A549 (cell line): ENCODE data around the gene DDX55. TPM values are rescaled to one million over a fixed set of nuclear protein-coding genes. Genes with fewer than 3 reads are reported as not detected.

Experiments
- ATAC-seq, 2 experiments: fragments of 200-7000 bp in 1 of 2; fragments of >200 bp in 1 of 2; cut with Nextera tagmentation in 1 of 2; cut with Tn5 transposase in 1 of 2; 3 replicates each; pipeline versions ENCODE4 v1.8.0 to v1.9.1; 2018 to 2020; ENCODE audit warnings: mild to moderate bottlenecking in 1 of 2, moderate library complexity in 1 of 2
- CTCF ChIA-PET: fragments of 300-600 bp; sonication (Branson Sonifier 250); formaldehyde crosslinking; extraction: SDS; loops from one replicate; lab custom pipeline; 2021; ENCODE audit warnings: antibody characterized with exemption, inconsistent platforms; lab: Yijun Ruan, JAX
- POLR2A ChIA-PET: fragments of 350-600 bp; formaldehyde crosslinking; extraction: SDS; loops from one replicate; lab custom pipeline; 2021; ENCODE audit warnings: antibody characterized with exemption, inconsistent platforms; lab: Yijun Ruan, JAX
- DNase-seq, 2 experiments: peaks; one replicate each; pipeline versions ENCODE4 v3.0.0 to v3.0.0-alpha.2; 2011 to 2016; ENCODE audit warnings: low read depth in 1 of 2, low spot score in 1 of 2
- FAIRE-seq: peaks from 2 replicates; lab custom pipeline; 2011; peaks lifted over from hg19 to GRCh38; lab: Jason Lieb, UNC
- H3K27ac ChIP-seq, 2 experiments: fragments of >200 bp; sonication (Bioruptor Twin); formaldehyde crosslinking; 3 replicates each; pipeline ENCODE4 v1.5.1; 2016 to 2017
- H3K4me1 ChIP-seq: fragments of >200 bp; sonication (Bioruptor Twin); formaldehyde crosslinking; 3 replicates; pipeline ENCODE4 v1.6.1; 2016
- H3K4me2 ChIP-seq: fragments of >200 bp; sonication (Bioruptor Twin); formaldehyde crosslinking; 3 replicates; pipeline ENCODE4 v1.6.1; 2016
- H3K4me3 ChIP-seq: fragments of >200 bp; sonication (Bioruptor Twin); formaldehyde crosslinking; 3 replicates; pipeline ENCODE4 v1.5.1; 2016
- H3K9me3 ChIP-seq: fragments of >200 bp; sonication (Bioruptor Twin); formaldehyde crosslinking; 3 replicates; pipeline ENCODE4 v1.6.1; 2016
- BHLHE40 ChIP-seq: IDR thresholded peaks from 2 replicates; pipeline ENCODE4 v1.6.1; 2012; ENCODE audit warnings: low read depth, low read length, inconsistent platforms
- CBX8 ChIP-seq: fragments of 200-600 bp; sonication (generic); IDR thresholded peaks from 2 replicates; pipeline ENCODE4 v1.6.1; 2016
- EHF ChIP-seq: fragments of 250-450 bp; sonication (Bioruptor Pico); IDR thresholded peaks from 2 replicates; pipeline ENCODE4 v1.5.0; 2020; ENCODE audit warnings: mild to moderate bottlenecking
- EP300 ChIP-seq, 2 experiments: fragments of >200 bp; sonication (Bioruptor Twin); formaldehyde crosslinking; IDR thresholded peaks; 2 replicates in 1 of 2; 3 replicates in 1 of 2; pipeline ENCODE4 v1.6.1; 2016 to 2017
- FOSB ChIP-seq: fragments of 250-450 bp; sonication (Bioruptor Pico); IDR thresholded peaks from 2 replicates; pipeline ENCODE4 v1.5.0; 2020; ENCODE audit warnings: mild to moderate bottlenecking, moderate library complexity
- GATA3 ChIP-seq: IDR thresholded peaks from 2 replicates; pipeline ENCODE4 v1.6.1; 2012; ENCODE audit warnings: borderline replicate concordance
- HDAC2 ChIP-seq: fragments of 200-600 bp; sonication (generic); IDR thresholded peaks from 2 replicates; pipeline ENCODE4 v1.6.1; 2016
- HEYL ChIP-seq: fragments of 250-450 bp; sonication (Bioruptor Pico); IDR thresholded peaks from 2 replicates; pipeline ENCODE4 v1.8.0; 2021; ENCODE audit warnings: mild to moderate bottlenecking, moderate library complexity
- HOXB13 ChIP-seq: fragments of 250-450 bp; sonication (Bioruptor Pico); IDR thresholded peaks from 2 replicates; pipeline ENCODE4 v1.5.0; 2020; ENCODE audit warnings: low read depth, mild to moderate bottlenecking, moderate library complexity
- HOXB5 ChIP-seq: fragments of 250-450 bp; sonication (Bioruptor Pico); IDR thresholded peaks from 2 replicates; pipeline ENCODE4 v1.5.0; 2020; ENCODE audit warnings: mild to moderate bottlenecking, moderate library complexity
- KDM1A ChIP-seq: fragments of 200-600 bp; sonication (generic); IDR thresholded peaks from 2 replicates; pipeline ENCODE4 v1.6.1; 2016; ENCODE audit warnings: low read depth, mild to moderate bottlenecking
- KDM5A ChIP-seq: fragments of 200-600 bp; sonication (generic); IDR thresholded peaks from 2 replicates; pipeline ENCODE4 v1.6.1; 2016; ENCODE audit warnings: antibody characterized with exemption, mild to moderate bottlenecking
- MAZ ChIP-seq: fragments of 150-350 bp; IDR thresholded peaks from 2 replicates; pipeline ENCODE4 v1.6.1; 2014; ENCODE audit warnings: antibody characterized with exemption, low read depth, low read length, borderline replicate concordance
- NPAS2 ChIP-seq: fragments of 250-450 bp; sonication (Bioruptor Pico); IDR thresholded peaks from 2 replicates; pipeline ENCODE4 v1.8.0; 2022; ENCODE audit warnings: mild to moderate bottlenecking, moderate library complexity, borderline replicate concordance
- POLR2A ChIP-seq: IDR thresholded peaks from 2 replicates; pipeline ENCODE4 v1.6.1; 2012; ENCODE audit warnings: mild to moderate bottlenecking, low read length
- POLR2AphosphoS2 ChIP-seq: conservative IDR thresholded peaks from 2 replicates; pipeline ENCODE4 v1.6.1; 2012; ENCODE audit warnings: low read length, improper control_type of control experiment, inconsistent platforms
- RCOR1 ChIP-seq: fragments of 150-350 bp; IDR thresholded peaks from 2 replicates; pipeline ENCODE4 v1.6.1; 2014; ENCODE audit warnings: antibody characterized with exemption, low read length, low read depth
- RNF2 ChIP-seq: fragments of 200-600 bp; sonication (generic); IDR thresholded peaks from 2 replicates; pipeline ENCODE4 v1.6.1; 2016; ENCODE audit warnings: low read depth, mild to moderate bottlenecking, antibody characterized with exemption, moderate library complexity, borderline replicate concordance
- SREBF2 ChIP-seq: fragments of 450-650 bp; IDR thresholded peaks from 2 replicates; pipeline ENCODE4 v1.6.1; 2014; ENCODE audit warnings: mild to moderate bottlenecking, moderate library complexity
- TFCP2L1 ChIP-seq: fragments of 250-450 bp; sonication (Bioruptor Pico); IDR thresholded peaks from 2 replicates; pipeline ENCODE4 v1.5.0; 2021; ENCODE audit warnings: mild to moderate bottlenecking
- ZC3H11A ChIP-seq: fragments of 450-650 bp; IDR thresholded peaks from 2 replicates; pipeline ENCODE4 v1.6.1; 2014; ENCODE audit warnings: antibody characterized with exemption, mild to moderate bottlenecking
- WGBS: methylation state at CpG from one replicate; pipeline ENCODE4 v1.1.6; 2017; ENCODE audit errors: missing lambda C conversion rate; 5-methylcytosine and 5-hydroxymethylcytosine counted together
- polyA plus RNA-seq, 4 experiments: library from polyadenylated mRNA; depleted of rRNA in 3 of 4; stranded (reverse); fragments of >200 nt; fragmentation: RNase III in 1 of 4; extraction: RNeasy Plus Mini Kit Qiagen cat#74134 plus additional on column Dnase treatment in 1 of 4; gene quantifications; 2 replicates in 3 of 4; 3 replicates in 1 of 4; pipeline ENCODE4 v1.2.3, GENCODE V29; 2011 to 2017
- TF ChIP-seq, protein P1 (sequence below): fragments of >200 bp; sonication (Bioruptor Twin); formaldehyde crosslinking; IDR thresholded peaks from 2 replicates; pipeline ENCODE4 v1.6.1; 2016
- TF ChIP-seq, protein P2 (sequence below): fragments of >200 bp; sonication (Bioruptor Twin); formaldehyde crosslinking; IDR thresholded peaks from 3 replicates; pipeline ENCODE4 v1.6.1; 2016
- TF ChIP-seq, protein P3 (sequence below): IDR thresholded peaks from 2 replicates; pipeline ENCODE4 v1.6.1; 2012
- TF ChIP-seq, protein P4 (sequence below): fragments of 150-350 bp; IDR thresholded peaks from 2 replicates; pipeline ENCODE4 v1.6.1; 2014; ENCODE audit warnings: low read depth, mild to moderate bottlenecking, low read length

DDX55 gene
- polyA plus RNA-seq, 2 of the 4 experiments (the other 2 are of a cell fraction), result 37.5 to 63.4 TPM

DNA sequence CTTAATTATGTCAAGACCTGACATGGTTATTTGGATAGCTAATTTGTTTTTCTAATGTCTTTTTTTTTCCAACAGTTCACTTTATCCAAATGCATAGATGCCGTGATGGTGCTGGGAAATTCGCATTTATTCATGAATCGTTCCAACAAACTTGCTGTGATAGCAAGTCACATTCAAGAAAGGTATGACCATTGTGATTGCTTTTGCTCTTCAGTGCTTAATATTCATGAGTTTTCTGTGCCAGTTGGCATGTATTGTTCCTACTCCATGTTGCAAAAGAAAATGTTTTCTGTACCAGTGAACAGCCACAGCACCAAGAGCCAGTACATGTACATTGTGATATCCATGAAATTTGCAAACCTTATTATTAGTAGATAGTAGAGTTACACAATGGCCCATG is 43.5 kb downstream of the DDX55 start:
- Histone ChIP-seq H3K4me1 (no peaks in the 10 kb centered on the region), H3K27ac (no peak overlapping the region), H3K4me3 (no peak overlapping the region), H3K4me2 (no peak overlapping the region), H3K9me3 (no peaks in the 10 kb centered on the region)
- TF ChIP-seq, protein P1, sequence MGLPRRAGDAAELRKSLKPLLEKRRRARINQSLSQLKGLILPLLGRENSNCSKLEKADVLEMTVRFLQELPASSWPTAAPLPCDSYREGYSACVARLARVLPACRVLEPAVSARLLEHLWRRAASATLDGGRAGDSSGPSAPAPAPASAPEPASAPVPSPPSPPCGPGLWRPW, result no peak
- TF ChIP-seq POLR2A (no peak), GATA3 (no peak), MAZ (no peak), HEYL (CRISPR knock-in tag) (no peak), KDM1A (no peak), EHF (CRISPR knock-in tag) (no peak), FOSB (CRISPR knock-in tag) (no peak), CBX8 (no peak), ZC3H11A (no peak), BHLHE40 (no peak)
- TF ChIP-seq, protein P2, sequence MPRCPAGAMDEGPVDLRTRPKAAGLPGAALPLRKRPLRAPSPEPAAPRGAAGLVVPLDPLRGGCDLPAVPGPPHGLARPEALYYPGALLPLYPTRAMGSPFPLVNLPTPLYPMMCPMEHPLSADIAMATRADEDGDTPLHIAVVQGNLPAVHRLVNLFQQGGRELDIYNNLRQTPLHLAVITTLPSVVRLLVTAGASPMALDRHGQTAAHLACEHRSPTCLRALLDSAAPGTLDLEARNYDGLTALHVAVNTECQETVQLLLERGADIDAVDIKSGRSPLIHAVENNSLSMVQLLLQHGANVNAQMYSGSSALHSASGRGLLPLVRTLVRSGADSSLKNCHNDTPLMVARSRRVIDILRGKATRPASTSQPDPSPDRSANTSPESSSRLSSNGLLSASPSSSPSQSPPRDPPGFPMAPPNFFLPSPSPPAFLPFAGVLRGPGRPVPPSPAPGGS, result no peak
- ChIA-PET CTCF (no interaction called here), POLR2A (no interaction called here)
- ATAC-seq (no peak), DNase-seq (no peak), FAIRE-seq (no peak)
- WGBS, result 94% methylated on average over 3 of the region's 3 CpGs

DNA sequence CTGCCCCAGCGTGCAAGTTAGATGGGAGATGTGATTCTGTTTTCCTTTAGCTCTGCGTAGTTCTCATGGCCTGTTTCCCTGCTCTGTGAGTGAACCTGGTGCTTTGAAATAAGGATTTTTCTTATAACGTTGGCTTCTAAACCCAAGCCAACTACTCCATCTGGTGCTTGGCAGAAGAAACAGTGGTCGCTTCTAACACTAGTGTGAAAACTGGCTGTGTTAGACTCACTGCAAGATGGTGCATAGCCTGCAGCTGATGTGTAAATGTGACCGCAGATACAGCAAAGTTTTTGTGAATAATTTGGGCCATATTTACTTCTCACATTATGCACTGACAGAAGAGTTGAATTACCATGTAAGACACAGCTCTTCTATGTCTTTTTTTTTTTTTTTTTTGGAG is 44.0 kb downstream of the DDX55 start:
- FAIRE-seq, result no peak
- ChIA-PET POLR2A (no interaction called here), CTCF (no interaction called here)
- Histone ChIP-seq H3K4me2 (no peak overlapping the region), H3K9me3 (no peaks in the 10 kb centered on the region), H3K27ac (no peak overlapping the region), H3K4me1 (no peaks in the 10 kb centered on the region), H3K4me3 (no peak overlapping the region)
- TF ChIP-seq HOXB5 (CRISPR knock-in tag), result no peak
- TF ChIP-seq GATA3, result no peak
- TF ChIP-seq, protein P3, sequence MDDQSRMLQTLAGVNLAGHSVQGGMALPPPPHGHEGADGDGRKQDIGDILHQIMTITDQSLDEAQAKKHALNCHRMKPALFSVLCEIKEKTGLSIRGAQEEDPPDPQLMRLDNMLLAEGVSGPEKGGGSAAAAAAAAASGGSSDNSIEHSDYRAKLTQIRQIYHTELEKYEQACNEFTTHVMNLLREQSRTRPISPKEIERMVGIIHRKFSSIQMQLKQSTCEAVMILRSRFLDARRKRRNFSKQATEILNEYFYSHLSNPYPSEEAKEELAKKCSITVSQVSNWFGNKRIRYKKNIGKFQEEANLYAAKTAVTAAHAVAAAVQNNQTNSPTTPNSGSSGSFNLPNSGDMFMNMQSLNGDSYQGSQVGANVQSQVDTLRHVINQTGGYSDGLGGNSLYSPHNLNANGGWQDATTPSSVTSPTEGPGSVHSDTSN, result no peak
- TF ChIP-seq TFCP2L1, result no peak
- no peak for TF ChIP-seq BHLHE40
- TF ChIP-seq CBX8, result no peak
- TF ChIP-seq NPAS2 (CRISPR knock-in tag), result no peak
- TF ChIP-seq POLR2A, result no peak
- TF ChIP-seq HOXB13, result no peak
- TF ChIP-seq FOSB (CRISPR knock-in tag), result no peak
- no peak for TF ChIP-seq RNF2
- TF ChIP-seq HDAC2, result no peak
- TF ChIP-seq EP300 (IDR thresholded peaks at IDR 0.05), result no peak
- no peak for TF ChIP-seq KDM5A
- TF ChIP-seq RCOR1, result no peak
- TF ChIP-seq, protein P4, sequence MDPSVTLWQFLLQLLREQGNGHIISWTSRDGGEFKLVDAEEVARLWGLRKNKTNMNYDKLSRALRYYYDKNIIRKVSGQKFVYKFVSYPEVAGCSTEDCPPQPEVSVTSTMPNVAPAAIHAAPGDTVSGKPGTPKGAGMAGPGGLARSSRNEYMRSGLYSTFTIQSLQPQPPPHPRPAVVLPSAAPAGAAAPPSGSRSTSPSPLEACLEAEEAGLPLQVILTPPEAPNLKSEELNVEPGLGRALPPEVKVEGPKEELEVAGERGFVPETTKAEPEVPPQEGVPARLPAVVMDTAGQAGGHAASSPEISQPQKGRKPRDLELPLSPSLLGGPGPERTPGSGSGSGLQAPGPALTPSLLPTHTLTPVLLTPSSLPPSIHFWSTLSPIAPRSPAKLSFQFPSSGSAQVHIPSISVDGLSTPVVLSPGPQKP, result no peak
- TF ChIP-seq SREBF2, result no peak
- TF ChIP-seq POLR2AphosphoS2, result no peak
- no peak for TF ChIP-seq MAZ
- no peak for DNase-seq
- no peak for ATAC-seq
- WGBS, result 93% methylated on average over 5 of the region's 5 CpGs
